ENCODE data around the gene MPI. TPM values are rescaled to one million over a fixed set of nuclear protein-coding genes. Genes with fewer than 3 reads are reported as not detected.

MPI gene, protein sequence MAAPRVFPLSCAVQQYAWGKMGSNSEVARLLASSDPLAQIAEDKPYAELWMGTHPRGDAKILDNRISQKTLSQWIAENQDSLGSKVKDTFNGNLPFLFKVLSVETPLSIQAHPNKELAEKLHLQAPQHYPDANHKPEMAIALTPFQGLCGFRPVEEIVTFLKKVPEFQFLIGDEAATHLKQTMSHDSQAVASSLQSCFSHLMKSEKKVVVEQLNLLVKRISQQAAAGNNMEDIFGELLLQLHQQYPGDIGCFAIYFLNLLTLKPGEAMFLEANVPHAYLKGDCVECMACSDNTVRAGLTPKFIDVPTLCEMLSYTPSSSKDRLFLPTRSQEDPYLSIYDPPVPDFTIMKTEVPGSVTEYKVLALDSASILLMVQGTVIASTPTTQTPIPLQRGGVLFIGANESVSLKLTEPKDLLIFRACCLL
- polyA plus RNA-seq (ENCODE audit: insufficient read length) = 63.5 TPM

DNA sequence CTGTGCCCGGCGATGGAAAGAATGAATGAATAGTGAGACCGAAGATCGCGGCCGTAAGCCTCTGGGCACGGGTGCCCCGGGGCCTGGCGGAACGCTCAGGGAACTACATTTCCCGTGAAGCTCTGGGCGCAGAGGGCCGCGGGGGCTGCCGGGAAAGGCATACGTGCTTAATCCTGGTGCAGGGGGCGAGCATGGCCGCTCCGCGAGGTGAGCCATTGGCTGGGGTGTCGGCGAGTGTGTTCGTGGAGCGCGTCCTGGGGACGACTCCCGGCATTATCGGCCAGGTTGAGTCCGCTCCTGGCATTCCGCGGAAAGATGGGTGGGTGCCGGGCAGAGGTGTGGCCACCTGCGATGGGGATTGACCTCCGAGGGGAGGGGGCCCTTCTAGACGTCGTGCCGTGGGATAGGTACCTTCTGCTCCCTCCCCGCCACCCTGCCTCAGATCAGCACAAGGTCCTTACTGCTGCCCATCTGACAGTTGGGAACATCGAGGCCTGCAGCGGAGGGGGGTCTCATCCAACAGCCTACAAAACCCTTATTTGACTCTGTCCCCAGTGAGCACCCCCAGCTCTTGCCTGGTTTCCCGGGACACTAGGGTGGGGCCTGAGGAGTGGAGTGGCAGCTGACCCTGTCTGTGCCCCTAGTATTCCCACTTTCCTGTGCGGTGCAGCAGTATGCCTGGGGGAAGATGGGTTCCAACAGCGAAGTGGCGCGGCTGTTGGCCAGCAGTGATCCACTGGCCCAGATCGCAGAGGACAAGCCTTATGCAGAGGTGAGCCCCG, at the start of gene MPI:
Gene MPI (plus strand): TSS at position 160 of the 782 bp plus-strand sequence. CDS start 32 bp downstream, at position 192.
- peak; percentile 87 for DNase-seq

DNA sequence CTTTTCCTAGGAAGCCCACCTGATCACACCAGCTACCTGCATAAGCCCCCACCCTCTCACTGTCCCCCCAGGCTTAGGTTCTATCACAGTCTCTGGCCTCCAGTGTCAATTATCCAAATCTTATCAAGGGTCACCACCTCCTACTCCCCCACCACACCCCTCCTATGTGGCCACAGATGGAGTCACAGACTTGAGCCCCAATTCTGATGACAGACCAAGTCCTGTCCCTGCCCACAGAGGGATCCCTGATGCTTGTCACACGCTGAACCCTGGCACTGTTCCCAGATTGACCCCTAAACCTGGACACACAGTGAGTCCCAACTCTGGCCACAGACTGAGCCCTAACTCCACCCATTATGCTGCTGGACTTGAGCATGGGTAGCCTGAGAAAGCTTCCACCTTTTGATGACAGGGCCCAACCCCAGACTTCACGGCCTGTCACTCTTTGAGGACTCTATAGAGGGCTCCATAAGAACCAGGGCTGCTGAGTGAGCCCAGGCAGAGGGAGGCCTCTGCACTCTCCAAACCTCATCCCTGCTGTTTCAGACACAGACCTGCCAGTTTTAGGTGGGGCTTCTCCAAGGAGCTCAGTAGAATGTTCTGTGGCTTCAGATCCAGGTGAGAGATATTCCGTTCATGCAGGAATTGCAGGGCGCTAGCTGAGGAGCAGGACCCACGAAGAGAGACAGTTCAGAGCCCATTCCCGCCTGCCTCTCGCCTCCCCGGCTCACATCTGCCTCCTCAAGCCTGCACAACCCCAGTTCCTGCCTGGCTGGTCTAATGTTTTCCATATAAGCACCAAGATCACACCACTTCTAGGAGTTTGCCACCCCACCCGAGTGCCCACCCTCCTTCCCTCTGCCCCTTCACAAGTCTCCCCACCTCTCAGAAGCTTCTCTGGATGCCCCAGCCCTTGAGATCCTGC, 48.7 kb upstream of the MPI start:
- DNase-seq = no peak

DNA sequence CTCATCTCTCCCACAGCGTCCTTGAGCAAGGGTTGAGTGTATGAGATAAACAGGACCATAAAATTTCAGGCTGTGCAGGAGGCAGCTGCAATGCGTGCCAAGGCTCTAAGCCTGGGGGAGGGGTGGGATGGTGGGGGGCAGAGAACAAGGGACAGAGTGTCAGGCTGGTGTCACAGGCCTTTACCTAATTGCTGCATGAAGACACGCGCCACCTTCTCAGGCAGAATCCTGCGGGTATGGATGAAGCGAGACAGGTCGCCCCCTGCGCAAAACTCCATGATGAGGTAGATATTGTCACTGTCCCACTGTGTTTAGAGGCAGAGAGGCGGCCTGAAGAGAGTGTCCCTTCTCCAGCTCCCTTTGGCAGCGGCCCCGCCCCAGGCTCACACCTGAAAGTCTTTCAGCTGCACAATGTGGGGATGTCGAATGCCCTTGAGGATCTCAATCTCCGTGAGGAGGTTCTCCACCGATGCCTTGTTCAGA, 47.9 kb upstream of the MPI start:
- DNase-seq = no peak

DNA sequence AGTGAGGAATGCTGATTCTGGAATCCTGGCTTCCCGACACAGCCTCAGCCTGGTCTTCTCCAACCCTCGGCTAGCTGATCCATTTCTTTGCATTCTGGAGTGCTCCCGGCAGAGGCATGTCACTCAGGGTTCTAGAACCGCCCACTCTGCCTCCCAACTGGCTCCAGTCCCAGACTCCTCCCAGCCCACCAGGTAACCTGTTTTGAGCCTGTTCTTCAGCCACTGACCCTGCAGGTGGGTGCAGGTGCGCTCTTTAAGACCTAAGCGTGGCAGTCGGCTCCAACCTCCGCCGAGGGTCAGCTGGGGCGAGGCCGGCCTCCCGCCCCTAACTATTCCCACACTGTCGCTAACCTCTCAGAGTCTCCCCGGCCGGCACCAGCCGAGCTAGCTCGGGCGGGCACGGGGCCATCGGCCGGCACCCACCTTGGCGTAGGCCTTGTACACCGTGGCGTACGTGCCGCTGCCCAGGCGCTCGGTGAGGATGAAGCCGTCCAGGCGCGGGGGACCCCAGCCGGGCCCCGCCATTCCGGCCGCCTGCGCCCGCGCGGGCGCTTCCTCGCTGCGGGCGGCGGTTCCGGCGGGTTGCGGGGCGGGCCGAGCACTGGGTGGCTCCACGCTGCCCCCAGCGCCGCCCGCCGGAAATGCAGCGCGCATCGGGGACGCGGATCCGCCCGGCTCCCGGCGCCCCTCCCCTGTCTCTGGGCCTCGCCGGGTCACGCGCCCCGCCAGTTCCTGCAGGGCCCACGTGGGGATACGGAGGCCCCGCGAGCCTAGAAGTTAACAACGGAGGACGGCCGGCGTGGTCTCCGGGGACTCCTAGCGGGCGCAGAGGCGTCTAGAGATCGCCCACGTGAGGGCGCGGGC, 47.0 kb upstream of the MPI start, which contains the start of gene ULK3:
Gene ULK3 (minus strand): TSS at position 576 of the 864 bp plus-strand sequence. CDS start 51 bp downstream, at position 525.
- peak; percentile 90 for DNase-seq

DNA sequence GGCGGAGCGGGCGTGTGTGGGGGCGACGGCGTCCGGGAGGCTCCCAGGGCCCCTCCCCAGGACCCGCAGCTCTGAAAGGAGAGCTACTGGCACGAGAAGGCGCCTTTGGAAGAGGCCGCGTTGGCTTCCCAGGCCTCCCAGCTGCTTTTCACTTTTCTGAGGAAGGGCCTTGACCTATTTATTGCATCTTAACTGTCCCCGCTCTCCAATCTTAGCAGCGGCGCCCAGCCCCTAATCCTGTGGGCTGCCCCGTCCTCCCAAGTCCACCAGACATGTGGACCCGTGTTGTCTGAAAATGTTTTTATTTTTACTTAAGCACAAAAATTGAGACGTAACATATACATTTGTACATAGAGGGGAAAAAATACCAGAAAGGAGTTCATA, 46.4 kb upstream of the MPI start:
- DNase-seq = no peak

DNA sequence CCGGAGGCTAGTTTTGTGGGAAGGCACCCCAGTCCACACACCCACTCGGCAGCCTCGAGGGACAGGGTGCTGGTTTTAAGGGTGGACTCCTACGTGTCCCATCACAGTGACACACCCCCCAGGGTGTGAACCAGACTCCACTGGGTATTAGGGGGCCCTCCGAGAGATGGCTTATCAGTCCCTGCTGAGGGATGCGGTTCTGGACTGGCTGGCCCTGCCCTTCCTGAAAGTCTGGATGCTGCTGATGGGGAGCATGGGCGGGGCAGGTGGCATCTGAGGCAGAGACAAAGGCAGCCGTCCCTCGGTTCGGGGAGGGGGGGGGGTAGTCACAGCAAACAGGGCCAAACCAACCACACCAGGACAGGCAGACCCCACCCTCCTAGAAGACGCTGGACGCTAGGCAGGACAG, 45.9 kb upstream of the MPI start:
- DNase-seq = no peak

DNA sequence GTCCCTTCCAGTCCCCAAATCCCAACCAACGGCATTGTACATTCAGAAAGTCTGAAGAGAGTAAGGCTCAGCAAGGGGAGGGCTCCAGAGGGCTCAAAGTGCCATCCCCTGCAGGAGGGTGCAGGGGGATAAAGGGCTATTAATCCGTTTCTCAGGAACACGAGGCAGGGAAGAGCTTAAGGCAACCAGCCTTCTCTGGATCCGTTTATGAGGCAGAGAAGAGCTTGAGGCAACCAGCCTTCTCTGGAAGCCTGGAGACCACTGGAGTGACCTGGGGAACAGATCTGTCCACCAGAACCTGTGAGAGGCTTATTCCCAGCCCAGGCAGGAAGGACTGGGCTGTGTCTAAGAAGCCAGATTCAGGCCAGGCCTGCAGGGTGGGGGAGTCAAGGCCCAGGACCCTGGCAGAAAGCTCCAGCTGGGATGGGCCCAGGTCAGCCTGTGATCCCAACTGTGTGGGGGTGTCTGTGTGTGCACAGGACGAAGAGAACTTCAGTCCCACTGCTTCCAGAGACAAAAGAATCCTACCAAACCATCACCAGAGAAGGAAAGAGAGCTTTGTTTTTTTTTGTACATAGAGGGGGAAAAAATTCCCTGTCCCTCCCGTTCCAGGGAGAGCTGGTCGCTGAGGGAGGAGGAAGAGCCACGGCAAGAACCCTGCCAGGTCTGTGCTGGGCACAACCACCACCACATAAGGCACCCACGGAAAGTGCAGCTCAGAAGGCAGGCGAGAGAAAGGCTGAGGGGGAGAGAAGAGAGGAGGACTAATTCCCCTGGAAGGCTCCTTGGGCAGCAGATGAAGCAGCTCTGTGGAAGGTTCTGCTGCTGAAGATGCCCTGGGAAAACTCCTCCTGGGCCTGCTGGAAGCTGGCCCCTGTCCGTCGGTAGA, 45.3 kb upstream of the MPI start:
- no peak for DNase-seq

DNA sequence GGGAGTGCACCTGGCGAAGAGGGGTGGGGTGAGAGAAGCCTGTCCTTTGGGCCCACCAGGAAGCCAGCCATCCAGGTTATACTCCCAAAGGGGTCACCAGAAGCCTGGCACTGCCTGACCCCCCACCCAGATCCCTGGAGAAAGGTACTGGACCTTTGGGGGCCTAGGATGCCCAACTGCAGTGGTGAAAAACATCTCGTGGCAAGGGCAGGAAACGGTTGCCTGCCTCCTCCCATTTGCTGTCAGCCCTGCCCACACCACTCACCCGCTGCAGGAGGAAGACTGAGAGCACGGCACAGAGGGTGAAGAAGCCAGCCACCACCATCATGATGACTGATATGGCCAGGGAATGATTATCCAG, 44.7 kb upstream of the MPI start:
- DNase-seq = no peak

DNA sequence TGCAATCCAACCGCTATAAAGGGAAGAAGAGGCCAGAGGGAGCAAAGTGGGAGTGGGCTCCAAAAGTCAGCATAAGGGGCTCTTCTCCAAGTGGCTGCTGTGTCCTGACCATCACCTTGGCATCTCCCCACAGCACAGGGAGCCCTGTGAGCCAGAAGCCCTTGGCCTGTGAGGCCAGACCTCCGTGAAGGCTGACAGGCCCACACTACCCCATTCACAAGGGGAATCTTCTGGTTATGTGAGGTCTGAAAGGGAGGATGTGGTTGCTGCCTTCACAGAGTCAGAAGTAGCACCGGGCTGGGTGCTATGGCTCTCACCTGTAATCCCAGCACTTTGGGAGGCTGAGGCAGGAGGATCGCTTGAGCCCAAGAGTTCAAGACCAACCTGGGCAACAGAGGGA, 44.3 kb upstream of the MPI start:
- DNase-seq = no peak

DNA sequence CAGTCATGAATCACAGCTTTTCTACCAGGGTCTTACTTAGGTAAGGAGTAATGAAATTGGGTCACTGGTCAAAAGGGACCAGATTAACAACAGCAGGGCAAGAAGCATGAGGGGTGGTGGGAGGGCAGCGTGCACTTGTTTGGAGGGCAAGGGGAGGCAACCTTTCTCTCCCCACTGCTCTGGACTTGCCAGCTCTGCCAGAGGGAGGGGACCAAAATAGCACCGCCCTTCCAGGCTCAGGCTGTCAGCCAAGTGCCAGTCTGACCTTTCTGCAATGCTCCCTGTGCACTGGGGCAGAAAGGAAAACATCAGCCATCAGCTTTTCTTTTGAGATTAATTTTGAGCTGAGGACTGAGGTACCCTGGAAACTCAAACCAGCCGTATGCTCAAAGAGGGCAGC, 42.4 kb upstream of the MPI start:
- no peak for DNase-seq

DNA sequence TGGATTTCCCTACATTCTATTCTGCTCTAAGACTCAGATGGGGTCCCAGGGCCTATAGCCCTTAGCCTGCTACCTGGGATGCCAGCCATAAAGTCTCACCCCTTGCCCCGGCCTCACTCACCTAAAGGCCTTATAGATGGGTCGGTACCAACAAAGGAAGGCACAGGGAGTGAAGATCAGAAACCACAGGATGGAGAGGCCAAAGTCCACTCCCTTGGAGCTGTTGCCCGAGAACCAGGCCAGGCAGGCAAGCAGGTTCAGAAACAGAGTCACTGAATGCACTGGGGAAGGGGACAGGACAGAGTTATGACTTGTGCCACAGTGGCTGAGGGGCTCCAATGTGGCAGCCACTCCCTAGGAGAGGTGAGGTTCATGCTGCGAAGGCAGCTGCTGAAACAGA, 39.4 kb upstream of the MPI start:
- DNase-seq = no peak

DNA sequence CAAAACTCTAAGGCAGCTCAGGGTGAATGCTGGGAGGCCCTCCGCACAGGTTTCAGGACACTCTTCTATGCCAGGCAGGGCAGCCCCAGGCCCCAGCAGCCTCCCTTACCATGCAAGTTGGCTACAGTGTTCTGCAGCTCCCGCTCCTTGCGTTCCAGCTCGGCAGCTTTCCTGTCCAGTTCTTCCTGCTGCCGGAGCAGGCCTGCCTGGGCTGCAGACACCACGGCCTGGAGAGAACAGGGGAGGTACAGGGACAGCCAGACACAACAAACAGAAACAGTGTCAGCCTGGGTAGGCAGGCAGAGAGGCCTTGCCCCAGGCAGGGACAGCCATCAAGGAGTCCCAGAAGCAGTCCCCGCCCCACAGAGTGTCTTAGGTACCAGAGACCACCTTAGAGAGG, 37.9 kb upstream of the MPI start:
- no peak for DNase-seq

DNA sequence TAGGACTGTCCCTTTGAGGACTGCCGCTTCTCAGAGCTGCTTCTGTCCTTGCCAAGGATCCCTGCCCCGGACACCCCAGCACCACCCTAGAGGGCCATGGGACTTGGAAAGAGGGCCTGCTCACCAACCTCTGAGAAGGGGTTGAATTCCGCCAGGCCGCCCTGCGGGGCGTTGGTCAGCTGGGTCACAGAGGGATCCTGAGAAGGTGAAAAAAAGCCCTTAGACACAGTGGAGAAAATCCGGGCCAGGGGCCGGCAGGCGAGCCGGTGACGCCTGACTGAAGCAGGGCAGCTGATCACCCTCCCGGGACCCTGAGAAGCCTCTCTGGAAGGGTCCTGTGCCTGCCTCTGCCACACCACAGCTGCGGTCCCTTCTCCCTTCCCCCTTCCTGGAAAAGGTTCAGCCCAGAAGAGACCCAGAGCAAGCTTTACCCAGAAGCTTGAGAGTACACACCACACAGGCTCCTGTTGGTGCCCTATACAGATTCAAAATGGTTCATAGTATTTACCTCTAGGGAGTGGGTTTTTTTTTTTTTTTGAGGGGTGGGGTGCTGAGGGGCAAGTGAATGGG, 35.3 kb upstream of the MPI start:
- DNase-seq = no peak

DNA sequence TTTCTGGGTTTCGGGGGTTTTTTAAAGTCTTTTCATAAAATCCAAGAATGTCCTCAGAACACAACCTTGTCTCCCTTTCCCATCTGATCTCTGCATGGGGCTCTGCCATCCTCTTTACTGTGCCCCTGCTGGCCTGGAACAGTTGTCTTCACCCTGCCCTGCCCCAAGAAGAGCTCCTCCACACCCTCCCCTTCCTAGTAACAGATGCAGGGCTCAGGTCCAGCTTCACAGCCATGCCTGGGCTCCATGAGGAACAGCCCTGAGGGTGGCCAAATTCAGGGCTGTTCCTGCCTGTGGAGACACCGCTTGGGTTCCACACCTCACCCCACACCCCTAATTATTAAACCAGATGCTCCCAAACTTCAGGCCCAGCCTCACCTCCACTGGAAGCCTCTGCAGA, 34.0 kb upstream of the MPI start:
- no peak for DNase-seq

DNA sequence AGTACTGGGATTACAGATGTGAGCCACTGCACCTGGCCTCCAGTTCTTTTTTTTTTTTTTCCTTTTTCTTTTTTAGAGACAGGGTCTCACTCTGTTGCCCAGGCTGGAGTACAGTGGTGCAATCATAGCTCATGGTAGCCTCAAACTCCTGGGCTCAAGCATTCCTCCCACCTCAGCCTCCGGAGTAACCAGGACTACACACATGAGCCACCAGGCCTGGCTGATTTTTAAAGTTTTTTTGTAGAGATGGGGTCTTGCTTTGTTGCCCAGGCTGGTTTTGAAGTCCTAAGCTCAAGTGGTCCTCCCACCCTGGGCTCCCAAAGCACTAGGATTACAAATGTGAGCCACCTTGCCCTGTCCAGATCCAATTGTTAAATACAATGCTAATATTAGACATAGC, 33.3 kb upstream of the MPI start:
- DNase-seq = no peak

DNA sequence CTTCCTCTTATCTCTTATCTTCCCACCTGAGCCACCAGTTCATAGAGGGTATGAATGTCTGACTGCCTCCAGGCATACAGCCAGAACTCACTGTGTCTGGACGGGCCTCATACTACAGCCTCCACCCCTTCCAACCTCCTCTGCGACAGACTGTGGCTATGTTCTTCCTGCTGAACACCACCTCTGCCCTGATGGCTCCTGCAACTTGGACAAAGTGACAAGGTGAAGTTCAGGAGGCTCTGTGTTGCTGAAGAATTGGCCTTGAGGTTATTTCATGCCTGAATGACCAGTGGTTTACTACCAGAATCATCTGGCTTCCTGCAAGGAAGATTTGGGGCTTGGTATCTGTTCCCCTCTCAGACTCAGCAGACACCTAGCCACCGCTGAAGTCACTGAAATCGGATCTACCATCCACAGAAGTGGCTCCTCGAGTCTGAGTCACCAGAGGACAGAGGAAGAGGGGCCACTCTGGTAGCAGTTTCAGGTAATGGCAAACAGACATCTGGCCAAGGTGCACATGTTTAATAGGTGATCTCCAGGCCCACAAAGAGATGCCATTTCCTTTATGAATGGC, 32.7 kb upstream of the MPI start:
- DNase-seq = no peak

DNA sequence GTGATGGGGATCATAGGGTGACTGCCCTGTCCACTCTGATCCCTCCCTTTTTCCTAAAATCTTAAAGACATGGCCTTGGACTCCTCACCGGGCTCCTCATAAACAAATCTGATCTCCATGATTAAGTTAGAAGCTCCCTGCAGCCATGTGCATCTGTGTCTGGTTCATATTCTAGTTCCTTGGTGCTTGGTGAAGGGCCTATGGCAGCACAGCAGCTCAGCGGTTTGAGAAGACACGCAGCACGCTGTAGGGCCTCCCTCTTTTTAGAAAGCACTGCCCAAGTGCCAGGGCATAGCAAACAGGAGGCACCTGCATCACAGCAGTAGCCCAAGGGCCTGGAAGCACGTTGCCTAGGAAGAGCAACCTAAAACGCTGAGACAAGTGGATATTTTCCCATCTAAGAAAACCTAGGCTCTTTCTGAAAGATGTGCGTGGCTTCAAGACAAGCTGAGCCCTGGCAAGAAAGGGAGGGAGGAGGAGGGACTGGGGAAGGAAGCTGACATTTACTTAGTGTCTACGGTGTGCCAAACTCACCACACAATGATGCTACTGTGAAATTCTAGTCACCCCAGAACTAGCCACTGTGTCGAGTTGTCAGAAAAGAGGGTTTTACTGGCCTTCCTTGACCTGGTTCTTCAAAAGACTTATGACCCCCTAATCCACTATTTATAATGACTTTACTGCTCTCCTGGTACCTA, 32.0 kb upstream of the MPI start:
- no peak for DNase-seq

DNA sequence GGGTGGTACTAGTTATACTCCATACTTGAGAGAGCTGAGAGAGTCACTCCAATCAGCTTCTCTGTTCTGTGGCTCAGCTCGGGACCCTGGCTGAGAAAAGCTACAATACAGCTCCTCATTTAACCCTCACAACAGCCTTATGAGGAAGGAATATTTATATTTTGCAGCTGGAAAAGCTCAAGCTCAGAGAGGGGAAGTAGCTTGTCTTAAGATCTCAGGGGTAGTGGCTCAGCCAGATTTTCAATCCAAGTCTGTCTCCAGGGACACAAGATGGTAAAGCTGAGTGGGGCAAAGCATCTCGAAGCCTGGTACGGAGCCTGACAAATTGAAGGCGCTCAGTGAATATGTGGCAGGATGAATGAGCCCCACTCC, 31.5 kb upstream of the MPI start:
- DNase-seq = no peak

All from hindlimb muscle (tissue), 1 donor.